ENCODE data around the gene BNC1.

- TF ChIP-seq, protein P1, sequence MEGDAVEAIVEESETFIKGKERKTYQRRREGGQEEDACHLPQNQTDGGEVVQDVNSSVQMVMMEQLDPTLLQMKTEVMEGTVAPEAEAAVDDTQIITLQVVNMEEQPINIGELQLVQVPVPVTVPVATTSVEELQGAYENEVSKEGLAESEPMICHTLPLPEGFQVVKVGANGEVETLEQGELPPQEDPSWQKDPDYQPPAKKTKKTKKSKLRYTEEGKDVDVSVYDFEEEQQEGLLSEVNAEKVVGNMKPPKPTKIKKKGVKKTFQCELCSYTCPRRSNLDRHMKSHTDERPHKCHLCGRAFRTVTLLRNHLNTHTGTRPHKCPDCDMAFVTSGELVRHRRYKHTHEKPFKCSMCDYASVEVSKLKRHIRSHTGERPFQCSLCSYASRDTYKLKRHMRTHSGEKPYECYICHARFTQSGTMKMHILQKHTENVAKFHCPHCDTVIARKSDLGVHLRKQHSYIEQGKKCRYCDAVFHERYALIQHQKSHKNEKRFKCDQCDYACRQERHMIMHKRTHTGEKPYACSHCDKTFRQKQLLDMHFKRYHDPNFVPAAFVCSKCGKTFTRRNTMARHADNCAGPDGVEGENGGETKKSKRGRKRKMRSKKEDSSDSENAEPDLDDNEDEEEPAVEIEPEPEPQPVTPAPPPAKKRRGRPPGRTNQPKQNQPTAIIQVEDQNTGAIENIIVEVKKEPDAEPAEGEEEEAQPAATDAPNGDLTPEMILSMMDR (IDR thresholded peaks at IDR 0.05; ENCODE audit: poor library complexity): no peak
- TF ChIP-seq EZH2phosphoT487 (IDR thresholded peaks at IDR 0.05; ENCODE audit: low read depth, severe bottlenecking, unreplicated experiment): no peak
Observed at GRCh38 chr15:83270176-83270575, 14.3 kb downstream of the BNC1 start.

All from hepatocyte (in vitro differentiated cells).